PC-3 (cell line): ENCODE measurements around the gene APBB2. TPM values are rescaled to one million over a fixed set of nuclear protein-coding genes. Genes with fewer than 3 reads are reported as not detected.

Source experiments
- ATAC-seq: fragments of 200-7000 bp; cut with Tn5 transposase; 2 replicates; pipeline ENCODE4 v1.9.1; 2020; ENCODE audit warnings: mild to moderate bottlenecking, moderate library complexity
- BruUV-seq: library from RNA; stranded (reverse); fragments of 400-500 nt; replicated peaks from 2 replicates; lab custom pipeline; 2021; lab: Mats Ljungman, UMichigan
- CTCF ChIA-PET: fragments of 300-600 bp; sonication (Branson Sonifier 250); formaldehyde crosslinking; loops from one replicate; lab custom pipeline; 2022; ENCODE audit warnings: antibody characterized with exemption; lab: Charles Lee
- POLR2A ChIA-PET: fragments of 300-600 bp; sonication (Branson Sonifier 250); formaldehyde crosslinking; loops from one replicate; lab custom pipeline; 2022; ENCODE audit warnings: antibody characterized with exemption; ENCODE audit not compliant: unreplicated experiment; lab: Charles Lee
- DNase-seq: peaks from one replicate; pipeline ENCODE4 v3.0.0-alpha.2; 2015
- H2AFZ ChIP-seq: fragments of 300-600 bp; sonication (generic); 2 replicates; pipeline ENCODE4 v1.6.0; 2016; ENCODE audit warnings: antibody characterized with exemption, low read length
- H3F3A ChIP-seq: fragments of 300-600 bp; sonication (generic); one replicate; pipeline ENCODE4 v1.6.0; 2017; ENCODE audit warnings: antibody characterized with exemption, low read length, control low read depth, mild to moderate bottlenecking; ENCODE audit not compliant: unreplicated experiment
- H3K27ac ChIP-seq: fragments of 300-600 bp; sonication (generic); 2 replicates; pipeline ENCODE4 v1.5.1; 2016; ENCODE audit warnings: mild to moderate bottlenecking, low read length
- H3K27me3 ChIP-seq: fragments of 300-600 bp; sonication (generic); 2 replicates; pipeline ENCODE4 v1.6.1; 2016; ENCODE audit warnings: low read length, mixed read lengths
- H3K36me3 ChIP-seq: fragments of 300-600 bp; sonication (generic); 2 replicates; pipeline ENCODE4 v1.6.1; 2016; ENCODE audit warnings: low read depth, mixed run types, low read length, mixed read lengths
- H3K4me1 ChIP-seq: fragments of 300-600 bp; sonication (generic); 2 replicates; pipeline ENCODE4 v1.5.1; 2016; ENCODE audit warnings: low read length; ENCODE audit not compliant: insufficient read depth
- H3K4me2 ChIP-seq: fragments of 300-600 bp; sonication (generic); 2 replicates; pipeline ENCODE4 v1.6.0; 2016; ENCODE audit warnings: low read length
- H3K4me3 ChIP-seq: fragments of 300-600 bp; sonication (generic); 2 replicates; pipeline ENCODE4 v1.5.1; 2016; ENCODE audit warnings: mild to moderate bottlenecking, low read length, mixed read lengths
- H3K79me2 ChIP-seq: fragments of 300-600 bp; sonication (generic); 2 replicates; pipeline ENCODE4 v1.6.1; 2017; ENCODE audit warnings: low read length, mixed read lengths
- H3K9ac ChIP-seq: fragments of 300-600 bp; sonication (generic); 2 replicates; pipeline ENCODE4 v1.6.0; 2016; ENCODE audit warnings: mild to moderate bottlenecking, low read length
- H3K9me2 ChIP-seq: fragments of 300-600 bp; sonication (generic); replicated peaks from 2 replicates; pipeline ENCODE4 v1.6.1; 2016; ENCODE audit warnings: mixed run types, low read length, mixed read lengths
- H3K9me3 ChIP-seq: fragments of 300-600 bp; sonication (generic); 2 replicates; pipeline ENCODE4 v1.6.1; 2016; ENCODE audit warnings: low read length, mixed read lengths
- H4K20me1 ChIP-seq: fragments of 300-600 bp; sonication (generic); 2 replicates; pipeline ENCODE4 v1.6.1; 2016; ENCODE audit warnings: low read length, mixed read lengths
- CTCF ChIP-seq: fragments of 300-600 bp; sonication (generic); conservative IDR thresholded peaks from 2 replicates; pipeline ENCODE4 v1.5.1; 2017; ENCODE audit warnings: antibody characterized with exemption, low read depth, mild to moderate bottlenecking, low read length
- EZH2 ChIP-seq: fragments of 300-600 bp; sonication (generic); IDR thresholded peaks from one replicate; pipeline ENCODE4 v1.6.1; 2017; ENCODE audit warnings: antibody characterized with exemption, mild to moderate bottlenecking, low read length; ENCODE audit not compliant: unreplicated experiment
- EZH2phosphoT487 ChIP-seq: fragments of 300-600 bp; sonication (generic); IDR thresholded peaks from 2 replicates; pipeline ENCODE4 v1.6.1; 2018; ENCODE audit warnings: mild to moderate bottlenecking, antibody characterized with exemption, low read length, borderline replicate concordance
- intact Hi-C: fragments of 100-400 bp; cut with micrococcal nuclease; formaldehyde crosslinking; loops from 2 replicates; pipeline ENCODE4 v1.9.0; 2023
- total RNA-seq: library from RNA; depleted of rRNA; stranded (reverse); fragments of >200 nt; gene quantifications from 2 replicates; pipeline ENCODE4 v1.2.3, GENCODE V29; 2014

APBB2 gene
- total RNA-seq, 1 experiment from 2014 or later: 24.7 TPM

DNA sequence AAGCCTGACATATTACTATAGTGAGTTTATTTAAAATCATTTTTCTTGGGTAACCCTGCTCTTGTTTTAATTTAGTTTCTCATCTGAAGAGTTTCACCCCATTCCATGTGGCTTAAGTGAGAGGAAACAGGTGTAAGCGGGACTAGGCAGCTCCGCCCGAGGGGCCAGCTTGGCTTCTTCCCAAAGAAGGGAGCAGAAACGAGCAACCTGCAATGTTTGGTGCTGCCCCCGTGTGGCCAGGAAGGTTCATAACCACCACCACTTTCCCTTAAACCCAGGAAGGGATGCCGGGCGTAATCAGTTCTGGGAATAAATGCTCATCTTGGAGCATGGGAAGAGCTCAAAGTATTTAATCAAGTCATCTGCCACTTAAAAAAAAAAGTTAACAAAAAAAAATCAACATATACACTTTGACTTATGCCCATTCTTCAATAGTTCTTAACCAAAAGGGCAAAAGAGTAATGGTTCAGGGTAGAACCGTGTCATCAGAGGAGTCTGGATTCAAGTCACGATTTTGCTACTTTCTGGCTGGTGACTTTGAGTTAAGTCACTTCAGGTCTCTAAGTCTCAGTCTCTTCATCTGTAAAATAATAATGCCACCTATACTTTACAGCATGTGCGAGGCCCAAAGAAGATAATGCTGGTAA, 316.7 kb downstream of the APBB2 start:
- ChIA-PET POLR2A (no interaction called here), CTCF (interaction anchor here (0.6 kb wide), 2 partner anchors 13 to 163 kb away, joined by 3 to 9 read pairs; no protein-coding TSS in a partner anchor)
- Histone ChIP-seq H3K79me2 (no peaks in the 10 kb centered on the region), H3K9me2 (no peaks in the 10 kb centered on the region), H3K4me1 (no peaks in the 10 kb centered on the region), H3K4me3 (peak overlapping the region; percentile 42; the same call in 1 of the 2 replicates), H3K36me3 (no peaks in the 10 kb centered on the region), H4K20me1 (no peaks in the 10 kb centered on the region), H3K27ac (no peak overlapping the region), H3K9ac (no peak overlapping the region), H3K27me3 (no peaks in the 10 kb centered on the region), H3F3A (no peaks in the 10 kb centered on the region), H3K9me3 (no peaks in the 10 kb centered on the region), H3K4me2 (peak overlapping the region; percentile 75), H2AFZ (peak overlapping the region; percentile 62)
- TF ChIP-seq EZH2phosphoT487: no peak
- peak; percentile 75 for TF ChIP-seq CTCF
- no peak for TF ChIP-seq EZH2
- DNase-seq: peak; percentile 75
- ATAC-seq: peak; percentile 38; the same call in 1 of the 2 replicates
- intact Hi-C loops: loop anchor here (1.0 kb wide), 1 partner anchor 160 kb away; no protein-coding TSS in a partner anchor
- BruUV-seq: no TSS peak

GRCh38 chr4:40890764-40891163, 323.6 kb downstream of the APBB2 start:
- no TSS peak for BruUV-seq
- intact Hi-C loops: no loop called here
- Histone ChIP-seq H3K27me3 (no peaks in the 10 kb centered on the region), H2AFZ (no peak overlapping the region), H3K4me1 (no peaks in the 10 kb centered on the region), H3K79me2 (no peaks in the 10 kb centered on the region), H3F3A (no peaks in the 10 kb centered on the region), H3K4me3 (no peak overlapping the region), H3K27ac (no peak overlapping the region), H4K20me1 (no peaks in the 10 kb centered on the region), H3K4me2 (no peak overlapping the region), H3K9me3 (no peaks in the 10 kb centered on the region), H3K9me2 (no peaks in the 10 kb centered on the region), H3K9ac (no peak overlapping the region), H3K36me3 (no peaks in the 10 kb centered on the region)
- ATAC-seq (no peak), DNase-seq (no peak)
- ChIA-PET POLR2A (no interaction called here), CTCF (no interaction called here)
- TF ChIP-seq EZH2 (no peak), EZH2phosphoT487 (no peak), CTCF (no peak)

DNA sequence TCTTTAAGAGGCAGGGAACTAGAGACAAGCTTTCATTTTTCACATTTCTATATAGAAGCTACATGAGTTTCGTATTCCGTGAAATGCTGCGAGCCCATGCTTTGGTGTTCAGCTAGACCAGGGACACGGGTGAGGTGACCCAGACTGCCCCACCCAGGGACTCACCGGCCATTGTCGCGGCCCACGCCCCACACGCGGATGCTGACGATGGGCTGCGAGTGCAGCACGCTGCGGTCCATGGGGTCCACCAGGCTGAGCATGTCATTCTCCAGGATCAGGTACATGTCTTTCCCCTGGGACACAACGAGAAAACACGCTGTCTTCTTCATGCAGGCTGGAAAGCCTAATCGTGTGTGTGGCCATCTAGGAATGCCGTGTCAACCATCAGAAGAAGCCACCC, 324.1 kb downstream of the APBB2 start:
- DNase-seq: no peak
- no peak for TF ChIP-seq EZH2phosphoT487
- TF ChIP-seq CTCF: no peak
- no peak for TF ChIP-seq EZH2

More for the DNA sequence above, 324.1 kb downstream of the APBB2 start:
- no peaks in the 10 kb centered on the region for H3K27me3 ChIP-seq
- intact Hi-C loops: no loop called here
- no peaks in the 10 kb centered on the region for H3K9me2 ChIP-seq
- no peaks in the 10 kb centered on the region for H3K79me2 ChIP-seq
- no peak overlapping the region for H3K27ac ChIP-seq
- H3K9me3 ChIP-seq: no peaks in the 10 kb centered on the region
- no peak for ATAC-seq
- no peak overlapping the region for H2AFZ ChIP-seq
- no TSS peak for BruUV-seq
- no peak overlapping the region for H3K4me2 ChIP-seq
- POLR2A ChIA-PET: no interaction called here
- H3K4me1 ChIP-seq: no peaks in the 10 kb centered on the region
- no peak overlapping the region for H3K4me3 ChIP-seq
- CTCF ChIA-PET: no interaction called here
- no peaks in the 10 kb centered on the region for H4K20me1 ChIP-seq
- no peaks in the 10 kb centered on the region for H3F3A ChIP-seq
- H3K36me3 ChIP-seq: no peaks in the 10 kb centered on the region
- H3K9ac ChIP-seq: no peak overlapping the region
